Fibroblast of pulmonary artery (primary cell): ENCODE data around the gene GPR31.

ENCODE experiments used
- DNase-seq: peaks from one replicate; pipeline ENCODE4 v3.0.0-alpha.2; 2010; ENCODE audit warnings: low read depth
- H3K4me3 ChIP-seq: replicated peaks from 2 replicates; pipeline ENCODE4 v1.5.1; 2011; ENCODE audit warnings: low read depth, mild to moderate bottlenecking, control low read depth, low read length, moderate library complexity
- TF ChIP-seq, protein P1 (sequence below): IDR thresholded peaks from 2 replicates; pipeline ENCODE4 v1.5.1; 2011; ENCODE audit warnings: mild to moderate bottlenecking, control low read depth, low read length, inconsistent platforms; ENCODE audit errors: missing control alignments

The GPR31 gene

GRCh38 chr6:167142433-167142761 is 15.4 kb downstream of the GPR31 start:
- TF ChIP-seq, protein P1, sequence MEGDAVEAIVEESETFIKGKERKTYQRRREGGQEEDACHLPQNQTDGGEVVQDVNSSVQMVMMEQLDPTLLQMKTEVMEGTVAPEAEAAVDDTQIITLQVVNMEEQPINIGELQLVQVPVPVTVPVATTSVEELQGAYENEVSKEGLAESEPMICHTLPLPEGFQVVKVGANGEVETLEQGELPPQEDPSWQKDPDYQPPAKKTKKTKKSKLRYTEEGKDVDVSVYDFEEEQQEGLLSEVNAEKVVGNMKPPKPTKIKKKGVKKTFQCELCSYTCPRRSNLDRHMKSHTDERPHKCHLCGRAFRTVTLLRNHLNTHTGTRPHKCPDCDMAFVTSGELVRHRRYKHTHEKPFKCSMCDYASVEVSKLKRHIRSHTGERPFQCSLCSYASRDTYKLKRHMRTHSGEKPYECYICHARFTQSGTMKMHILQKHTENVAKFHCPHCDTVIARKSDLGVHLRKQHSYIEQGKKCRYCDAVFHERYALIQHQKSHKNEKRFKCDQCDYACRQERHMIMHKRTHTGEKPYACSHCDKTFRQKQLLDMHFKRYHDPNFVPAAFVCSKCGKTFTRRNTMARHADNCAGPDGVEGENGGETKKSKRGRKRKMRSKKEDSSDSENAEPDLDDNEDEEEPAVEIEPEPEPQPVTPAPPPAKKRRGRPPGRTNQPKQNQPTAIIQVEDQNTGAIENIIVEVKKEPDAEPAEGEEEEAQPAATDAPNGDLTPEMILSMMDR = no peak
- no peak for DNase-seq
- no peak overlapping the region for H3K4me3 ChIP-seq

- H3K4me3 ChIP-seq = no peak overlapping the region
- peak; percentile 31 for DNase-seq
- TF ChIP-seq, protein P1 = peak; percentile 66
Observed at GRCh38 chr6:167141667-167142432, 15.9 kb downstream of the GPR31 start.

DNA sequence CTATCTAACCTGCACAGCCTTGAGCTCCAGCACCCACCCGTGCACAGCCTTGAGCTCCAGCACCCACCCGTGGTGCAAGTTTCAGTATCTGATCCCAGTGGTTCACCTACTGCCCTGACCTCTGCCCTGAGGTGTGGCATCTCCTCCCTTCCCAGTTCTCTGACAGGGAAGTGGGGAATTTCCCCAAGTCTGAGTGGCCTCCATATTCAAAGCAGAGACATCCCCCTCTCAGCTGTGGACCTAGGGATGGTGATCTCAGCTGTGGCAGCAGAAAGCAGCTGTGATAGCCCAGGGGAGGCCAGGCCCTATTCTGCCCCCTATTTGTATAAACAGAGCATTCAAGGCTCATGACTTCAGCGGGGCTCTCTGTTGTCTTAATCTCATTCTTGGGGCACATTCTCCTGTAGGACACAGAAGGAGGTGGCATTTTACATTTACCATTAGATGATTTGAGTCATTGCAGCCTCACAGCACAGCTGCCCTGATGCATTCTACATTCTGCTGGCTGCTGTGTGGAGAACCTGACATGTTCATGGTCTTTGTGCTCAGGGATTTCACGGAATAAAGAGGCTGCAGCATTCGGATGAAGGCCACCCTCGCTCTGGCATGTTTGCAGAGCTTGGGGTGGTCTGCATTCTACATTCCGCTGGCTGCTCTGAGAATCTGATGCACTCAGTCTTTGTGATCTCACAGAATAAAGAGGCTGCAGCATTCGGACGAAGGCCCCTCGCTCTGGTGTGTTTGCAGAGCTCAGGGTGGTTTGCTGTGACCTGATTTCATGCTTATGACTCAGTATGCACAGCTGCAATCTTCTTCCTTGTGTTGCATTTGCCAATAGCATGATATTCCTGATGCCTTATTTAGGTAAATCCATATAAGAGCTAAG is 16.9 kb downstream of the GPR31 start:
- H3K4me3 ChIP-seq = no peak overlapping the region
- TF ChIP-seq, protein P1 = no peak
- DNase-seq = no peak

GRCh38 chr6:167139761-167140160 is 18.0 kb downstream of the GPR31 start:
- TF ChIP-seq, protein P1 = no peak
- DNase-seq = no peak
- no peak overlapping the region for H3K4me3 ChIP-seq

- no peak for DNase-seq
- no peak overlapping the region for H3K4me3 ChIP-seq
- TF ChIP-seq, protein P1 = no peak
Observed at GRCh38 chr6:167137881-167138280, 19.9 kb downstream of the GPR31 start.

DNA sequence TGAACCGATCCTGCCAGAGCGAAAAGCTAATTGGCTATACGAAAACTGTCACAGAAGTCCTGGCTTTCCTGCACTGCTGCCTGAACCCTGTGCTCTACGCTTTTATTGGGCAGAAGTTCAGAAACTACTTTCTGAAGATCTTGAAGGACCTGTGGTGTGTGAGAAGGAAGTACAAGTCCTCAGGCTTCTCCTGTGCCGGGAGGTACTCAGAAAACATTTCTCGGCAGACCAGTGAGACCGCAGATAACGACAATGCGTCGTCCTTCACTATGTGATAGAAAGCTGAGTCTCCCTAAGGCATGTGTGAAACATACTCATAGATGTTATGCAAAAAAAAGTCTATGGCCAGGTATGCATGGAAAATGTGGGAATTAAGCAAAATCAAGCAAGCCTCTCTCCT is 20.7 kb downstream of the GPR31 start:
- TF ChIP-seq, protein P1 = no peak
- H3K4me3 ChIP-seq = no peak overlapping the region
- no peak for DNase-seq
